Renal cortex interstitium (tissue), 11 donors: Measurements from ENCODE around the gene TBC1D8B. TPM values are rescaled to one million over a fixed set of nuclear protein-coding genes. Genes with fewer than 3 reads are reported as not detected.

Experiments used
- DNase-seq, 11 donors: peaks; one replicate each; pipeline ENCODE4 v3.0.0-alpha.2; 2013; ENCODE audit warnings: low read depth in 9 of 11, low spot score in 4 of 11; ENCODE audit errors: extremely low read depth in 1 of 11
- polyA plus RNA-seq, 3 donors: library from polyadenylated mRNA; unstranded; fragments of 120-200 nt; gene quantifications; one replicate each; pipeline ENCODE4 v1.2.1, GENCODE V29; 2013; ENCODE audit not compliant: insufficient read length in 3 of 3

The TBC1D8B gene
- polyA plus RNA-seq, 3 donors = 5.0 to 6.8 (median 5.1) TPM

- DNase-seq = no peak
Observed at GRCh38 chrX:106891762-106892460, 89.4 kb downstream of the TBC1D8B start.

GRCh38 chrX:106894392-106894909, 92.0 kb downstream of the TBC1D8B start:
- peak in 8 of 11 donors; percentile 29 to 50 (median 38) for DNase-seq

- DNase-seq = no peak
Observed at GRCh38 chrX:106894978-106895452, 92.5 kb downstream of the TBC1D8B start.

- no peak for DNase-seq
Observed at GRCh38 chrX:106897259-106897658, 94.8 kb downstream of the TBC1D8B start.

- peak in 3 of 11 donors; percentile 17 to 46 (median 26) for DNase-seq
Observed at GRCh38 chrX:106898462-106898861, 96.0 kb downstream of the TBC1D8B start.

GRCh38 chrX:106899276-106899675, 96.8 kb downstream of the TBC1D8B start:
- no peak for DNase-seq

- DNase-seq = no peak
Observed at GRCh38 chrX:106899841-106900240, 97.4 kb downstream of the TBC1D8B start.

- no peak for DNase-seq
Observed at GRCh38 chrX:106901341-106901740, 98.9 kb downstream of the TBC1D8B start.

GRCh38 chrX:106901781-106902219, 99.3 kb downstream of the TBC1D8B start:
- no peak for DNase-seq

GRCh38 chrX:106902684-106903083, 100.2 kb downstream of the TBC1D8B start:
- no peak for DNase-seq

- DNase-seq = no peak
Observed at GRCh38 chrX:106903291-106903824, 100.9 kb downstream of the TBC1D8B start, which contains the start of gene RIPPLY1. Gene RIPPLY1, minus strand, starts transcription at chrX:106903341. Its CDS starts 54 bp downstream, at chrX:106903287.

GRCh38 chrX:106903856-106904528, 101.5 kb downstream of the TBC1D8B start:
- DNase-seq = no peak

- no peak for DNase-seq
Observed at GRCh38 chrX:106905064-106905708, 102.7 kb downstream of the TBC1D8B start.

- DNase-seq = peak in 7 of 11 donors; percentile 24 to 76 (median 36)
Observed at GRCh38 chrX:106906361-106906760, 103.9 kb downstream of the TBC1D8B start.

- DNase-seq = no peak
Observed at GRCh38 chrX:106912864-106913263, 110.4 kb downstream of the TBC1D8B start.

- no peak for DNase-seq
Observed at GRCh38 chrX:106917830-106918500, 115.5 kb downstream of the TBC1D8B start.

GRCh38 chrX:106919932-106920452, 117.5 kb downstream of the TBC1D8B start, which contains the start of gene CLDN2:
Gene CLDN2, plus strand, starts transcription at chrX:106920402. Its CDS starts 7,827 bp downstream, at chrX:106928229.
- peak in 1 of 11 donors; percentile 12 for DNase-seq

GRCh38 chrX:106921637-106922036, 119.2 kb downstream of the TBC1D8B start:
- no peak for DNase-seq
